SU-DHL-6 (cell line): ENCODE data around the gene MYO9A.

Experiments used
- CTCF ChIP-seq: fragments of 200-600 bp; sonication (generic); IDR thresholded peaks from one replicate; pipeline ENCODE4 v1.5.1; 2017; ENCODE audit warnings: antibody characterized with exemption, mild to moderate bottlenecking, low read length, moderate library complexity; ENCODE audit not compliant: insufficient read depth, poor library complexity, severe bottlenecking
- EZH2phosphoT487 ChIP-seq: fragments of 200-600 bp; sonication (generic), shearing (Covaris generic); conservative IDR thresholded peaks from 2 replicates; pipeline ENCODE4 v1.6.1; 2018; ENCODE audit warnings: mild to moderate bottlenecking, antibody characterized with exemption, low read length, moderate library complexity, mixed read lengths

GRCh38 chr15:72140088-72140487, 22.1 kb upstream of the MYO9A start:
- TF ChIP-seq CTCF (no peak), EZH2phosphoT487 (no peak)
